Memory B cell (primary cell): ENCODE measurements around the gene PLPPR1.
"Not testable (repeated sequence)": the region's sequence is repeated elsewhere in the genome, so short reads cannot be mapped to it uniquely, and the experiment has no call there.

Experiments
- ATAC-seq: fragments of 150-1000 bp; cut with Tn5 transposase; 2 replicates; pipeline ENCODE4 v1.10.0; 2021; ENCODE audit warnings: low read depth, mild to moderate bottlenecking, moderate library complexity
- DNase-seq, 2 donors: peaks; one replicate each; pipeline ENCODE4 v3.0.0; 2022; ENCODE audit warnings: low spot score in 2 of 2
- H3K27ac Mint-ChIP-seq: one replicate; pipeline ENCODE4 v1.8.0; 2022; ENCODE audit warnings: mild to moderate bottlenecking, moderate library complexity, mixed read lengths
- H3K27me3 Mint-ChIP-seq: one replicate; pipeline ENCODE4 v1.8.0; 2022; ENCODE audit warnings: mixed read lengths
- H3K36me3 Mint-ChIP-seq: one replicate; pipeline ENCODE4 v1.8.0; 2022; ENCODE audit warnings: mild to moderate bottlenecking, mixed read lengths
- H3K4me1 Mint-ChIP-seq: one replicate; pipeline ENCODE4 v1.8.0; 2022; ENCODE audit warnings: mixed read lengths
- H3K4me3 Mint-ChIP-seq: one replicate; pipeline ENCODE4 v1.8.0; 2022; ENCODE audit warnings: mild to moderate bottlenecking, moderate library complexity, mixed read lengths
- H3K9me3 Mint-ChIP-seq: one replicate; pipeline ENCODE4 v1.8.0; 2022; ENCODE audit warnings: mixed read lengths

PLPPR1 gene

DNA sequence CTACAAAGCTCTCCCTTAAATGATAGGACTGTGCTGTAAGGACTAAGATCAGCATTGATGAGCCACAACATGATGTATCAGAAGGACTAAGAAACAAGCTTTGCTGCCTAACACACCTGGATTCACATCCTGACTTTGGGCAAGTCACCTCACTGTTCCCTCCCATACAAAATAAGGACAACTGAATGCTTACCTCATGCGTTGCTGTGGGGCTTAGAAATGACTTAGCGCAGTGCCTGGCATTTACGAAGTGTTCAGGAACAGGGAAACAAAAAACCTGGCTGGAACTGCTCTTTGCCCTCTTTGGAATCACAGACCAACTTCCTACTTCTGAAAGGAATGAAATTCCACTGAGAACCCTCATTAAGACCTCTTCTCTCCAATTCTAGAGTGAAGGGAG, 242.6 kb downstream of the PLPPR1 start:
- Mint-ChIP-seq H3K27ac (no peak overlapping the region), H3K36me3 (no peaks in the 10 kb centered on the region), H3K4me1 (peaks cover 17% of the 10 kb centered on the region), H3K9me3 (no peaks in the 10 kb centered on the region), H3K4me3 (no peak overlapping the region), H3K27me3 (no peaks in the 10 kb centered on the region)
- ATAC-seq (no peak), DNase-seq (no peak)

- ATAC-seq (no peak), DNase-seq (no peak)
- H3K4me3 Mint-ChIP-seq, result peak overlapping the region; percentile 15
- peaks cover 4% of the 10 kb centered on the region for H3K9me3 Mint-ChIP-seq
- peaks cover 12% of the 10 kb centered on the region for H3K4me1 Mint-ChIP-seq
- peak overlapping the region; percentile 48 for H3K27ac Mint-ChIP-seq
- peaks cover 3% of the 10 kb centered on the region for H3K27me3 Mint-ChIP-seq
- no peaks in the 10 kb centered on the region for H3K36me3 Mint-ChIP-seq
Measured at GRCh38 chr9:101274971-101275768, 246.6 kb downstream of the PLPPR1 start.

GRCh38 chr9:101275769-101276250, 247.3 kb downstream of the PLPPR1 start:
- no peak for DNase-seq
- Mint-ChIP-seq H3K27ac (no peak overlapping the region), H3K9me3 (peaks cover 4% of the 10 kb centered on the region), H3K4me3 (no peak overlapping the region), H3K4me1 (peaks cover 12% of the 10 kb centered on the region), H3K36me3 (no peaks in the 10 kb centered on the region), H3K27me3 (peaks cover 3% of the 10 kb centered on the region)
- no peak for ATAC-seq

- not testable (repeated sequence) for H3K36me3 Mint-ChIP-seq, H3K27ac Mint-ChIP-seq, H3K4me3 Mint-ChIP-seq, ATAC-seq, H3K4me1 Mint-ChIP-seq, DNase-seq, H3K27me3 Mint-ChIP-seq, H3K9me3 Mint-ChIP-seq
Measured at GRCh38 chr9:101291043-101291442, 262.5 kb downstream of the PLPPR1 start.

DNA sequence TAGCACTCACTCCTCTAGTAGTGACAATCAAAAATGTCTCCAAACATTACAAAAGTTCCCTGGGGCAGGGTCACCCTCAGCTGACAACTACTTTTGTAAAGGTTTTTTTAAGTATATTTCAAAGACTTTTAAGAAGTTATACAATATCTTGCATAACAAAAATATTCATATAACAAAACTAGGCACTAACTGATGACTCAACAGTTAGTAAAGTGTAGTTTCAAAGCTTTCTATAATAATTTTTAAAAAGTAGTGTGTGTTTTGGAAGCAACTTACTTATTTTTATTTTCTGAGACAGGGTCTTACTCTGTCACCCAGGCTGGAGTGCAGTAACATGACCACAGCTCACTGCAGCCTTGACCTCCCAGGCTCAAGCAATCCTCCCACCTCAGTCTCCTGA, 271.4 kb downstream of the PLPPR1 start:
- H3K27me3 Mint-ChIP-seq, result no peaks in the 10 kb centered on the region
- DNase-seq (no peak), ATAC-seq (no peak)
- H3K36me3 Mint-ChIP-seq, result no peaks in the 10 kb centered on the region
- no peak overlapping the region for H3K27ac Mint-ChIP-seq
- H3K4me3 Mint-ChIP-seq, result no peak overlapping the region
- no peaks in the 10 kb centered on the region for H3K9me3 Mint-ChIP-seq
- no peaks in the 10 kb centered on the region for H3K4me1 Mint-ChIP-seq

DNA sequence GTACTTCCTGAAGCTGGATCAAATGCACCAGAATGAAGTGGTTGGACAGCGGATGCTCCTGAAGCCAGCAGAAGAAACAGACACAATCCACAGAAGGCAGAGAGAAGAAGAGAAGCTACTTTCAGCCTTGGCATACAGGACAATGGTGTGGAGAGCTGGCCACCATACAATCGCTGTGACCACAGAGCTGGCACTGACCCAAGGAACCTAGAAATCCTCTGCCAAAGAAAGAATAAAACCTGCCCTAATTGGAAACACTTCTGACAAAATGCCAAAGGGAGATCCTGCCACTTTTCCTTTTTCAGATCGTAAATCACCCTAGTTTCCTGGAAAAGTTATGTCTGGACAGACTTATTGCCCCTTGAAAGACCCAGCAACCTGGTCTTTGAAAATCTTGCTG, 278.5 kb downstream of the PLPPR1 start:
- no peak overlapping the region for H3K4me3 Mint-ChIP-seq
- H3K9me3 Mint-ChIP-seq, result no peaks in the 10 kb centered on the region
- ATAC-seq, result no peak
- no peaks in the 10 kb centered on the region for H3K36me3 Mint-ChIP-seq
- no peak overlapping the region for H3K27ac Mint-ChIP-seq
- DNase-seq, result no peak
- peaks cover 7% of the 10 kb centered on the region for H3K27me3 Mint-ChIP-seq
- H3K4me1 Mint-ChIP-seq, result no peaks in the 10 kb centered on the region

DNA sequence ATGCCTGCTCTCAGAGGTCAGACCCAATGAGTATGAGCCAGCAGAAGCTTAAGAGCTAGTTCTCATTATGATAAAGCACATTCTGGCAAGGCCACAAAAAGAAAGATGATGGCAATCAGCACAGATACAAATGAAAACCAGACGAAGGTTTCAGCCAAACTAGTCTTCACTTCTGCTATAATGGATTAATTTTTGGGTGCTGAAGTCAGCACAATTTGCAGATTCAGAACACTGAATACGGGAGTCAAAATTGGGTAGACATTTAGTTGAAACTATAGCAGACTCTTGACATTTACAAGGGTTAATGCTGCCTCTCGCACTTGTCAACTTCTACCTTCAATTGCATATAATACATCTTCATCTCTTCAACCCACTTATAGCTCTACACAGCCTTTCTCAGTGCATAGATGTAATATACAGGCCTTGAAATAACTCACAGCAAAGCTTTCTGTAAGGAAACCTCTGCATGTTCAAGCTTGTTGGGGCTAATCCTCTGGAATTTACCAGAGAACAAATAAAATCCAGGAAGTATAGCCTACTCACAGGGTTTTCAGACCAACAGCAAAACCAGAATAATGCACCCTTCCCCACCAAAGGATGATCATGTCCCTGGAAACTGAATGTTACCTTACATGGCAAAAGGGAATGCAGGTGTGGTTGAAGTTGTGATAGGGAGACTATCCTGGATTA, 279.1 kb downstream of the PLPPR1 start:
- H3K4me1 Mint-ChIP-seq, result no peaks in the 10 kb centered on the region
- H3K27me3 Mint-ChIP-seq, result peaks cover 7% of the 10 kb centered on the region
- H3K36me3 Mint-ChIP-seq, result no peaks in the 10 kb centered on the region
- no peak overlapping the region for H3K4me3 Mint-ChIP-seq
- DNase-seq, result no peak
- no peak overlapping the region for H3K27ac Mint-ChIP-seq
- H3K9me3 Mint-ChIP-seq, result no peaks in the 10 kb centered on the region
- no peak for ATAC-seq

GRCh38 chr9:101309139-101309538, 280.6 kb downstream of the PLPPR1 start:
- Mint-ChIP-seq H3K4me3 (no peak overlapping the region), H3K36me3 (no peaks in the 10 kb centered on the region), H3K9me3 (no peaks in the 10 kb centered on the region), H3K27ac (no peak overlapping the region), H3K4me1 (no peaks in the 10 kb centered on the region), H3K27me3 (peaks cover 7% of the 10 kb centered on the region)
- ATAC-seq, result no peak
- DNase-seq, result no peak

DNA sequence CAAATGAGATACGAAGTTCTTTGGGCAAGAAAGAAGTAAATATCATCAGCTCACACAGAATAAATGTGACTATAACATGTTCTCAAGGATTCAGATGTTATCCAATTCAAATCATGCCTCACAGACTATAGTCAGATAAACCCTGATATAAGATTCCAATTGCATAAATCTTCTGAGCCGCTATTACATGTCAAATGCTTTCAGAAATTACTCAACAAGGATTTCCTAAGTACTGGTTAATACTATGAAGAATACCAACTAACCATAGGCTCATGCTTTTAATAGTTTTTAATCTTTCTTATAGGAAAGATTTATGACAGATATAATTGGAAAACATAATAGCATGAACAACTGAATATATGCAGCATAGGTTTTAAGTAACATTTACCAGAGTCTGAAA, 282.7 kb downstream of the PLPPR1 start:
- no peaks in the 10 kb centered on the region for H3K4me1 Mint-ChIP-seq
- peaks cover 7% of the 10 kb centered on the region for H3K27me3 Mint-ChIP-seq

DNA sequence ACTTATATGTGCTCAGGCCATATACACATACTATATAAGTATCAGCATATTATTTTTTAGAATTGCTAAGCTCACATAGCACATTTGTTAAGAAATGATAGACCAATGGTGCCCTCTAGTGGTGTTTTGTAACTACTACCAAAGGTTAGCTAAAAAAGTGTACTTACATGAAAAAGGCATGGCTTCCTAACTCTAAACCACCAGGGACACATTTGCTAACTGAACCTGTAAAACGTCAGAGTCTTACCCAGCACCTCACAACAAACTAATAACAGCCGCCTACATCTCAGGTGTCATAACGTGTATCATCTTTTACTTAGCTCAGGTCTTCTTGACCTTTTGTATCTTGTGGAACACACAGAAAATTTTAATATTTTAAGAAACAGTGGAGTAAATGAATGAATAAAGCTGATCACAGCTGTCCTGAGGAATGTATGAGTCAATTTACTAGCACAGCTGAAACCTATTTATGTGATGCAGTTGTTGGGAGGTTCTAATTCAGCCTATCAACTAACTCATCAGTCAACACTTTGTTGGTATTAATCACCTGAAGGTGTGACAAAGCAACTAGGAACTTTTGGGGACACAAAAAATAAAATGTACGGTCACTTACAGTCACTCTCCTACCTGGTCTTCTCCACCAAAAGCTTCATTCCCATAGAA, 283.4 kb downstream of the PLPPR1 start:
- ATAC-seq (peak; percentile 64), DNase-seq (peak in 1 of 2 donors; percentile 50)
- no peak overlapping the region for H3K4me3 Mint-ChIP-seq
- H3K27ac Mint-ChIP-seq, result no peak overlapping the region
- H3K4me1 Mint-ChIP-seq, result no peaks in the 10 kb centered on the region
- no peaks in the 10 kb centered on the region for H3K36me3 Mint-ChIP-seq
- no peaks in the 10 kb centered on the region for H3K9me3 Mint-ChIP-seq
- peaks cover 6% of the 10 kb centered on the region for H3K27me3 Mint-ChIP-seq

More for the DNA sequence above, 282.7 kb downstream of the PLPPR1 start:
- Mint-ChIP-seq H3K4me3 (no peak overlapping the region), H3K36me3 (no peaks in the 10 kb centered on the region), H3K27ac (no peak overlapping the region), H3K9me3 (no peaks in the 10 kb centered on the region)
- no peak for DNase-seq
- ATAC-seq, result no peak

- Mint-ChIP-seq H3K9me3 (no peaks in the 10 kb centered on the region), H3K4me1 (no peaks in the 10 kb centered on the region), H3K4me3 (no peak overlapping the region), H3K27ac (no peak overlapping the region), H3K27me3 (peaks cover 6% of the 10 kb centered on the region), H3K36me3 (no peaks in the 10 kb centered on the region)
- DNase-seq (no peak), ATAC-seq (no peak)
Measured at GRCh38 chr9:101312661-101313060, 284.1 kb downstream of the PLPPR1 start.

DNA sequence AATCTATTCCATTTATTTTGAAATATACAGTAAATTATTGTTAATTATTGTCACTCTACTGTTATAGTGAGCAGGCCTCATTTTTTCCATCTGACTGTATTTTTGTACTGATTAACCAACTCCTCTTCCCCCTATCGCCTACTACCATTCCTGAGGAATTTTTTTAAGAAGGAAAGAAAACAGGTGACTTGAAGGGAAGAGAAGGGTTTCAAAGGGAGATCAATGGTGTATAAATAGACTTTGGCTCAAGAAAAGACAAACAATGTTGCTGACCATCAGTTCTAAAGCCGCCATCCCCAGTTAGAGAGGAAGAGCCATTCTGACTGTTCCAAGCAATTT, 286.6 kb downstream of the PLPPR1 start:
- ATAC-seq (no peak), DNase-seq (no peak)
- H3K27me3 Mint-ChIP-seq, result peaks cover 4% of the 10 kb centered on the region
- H3K4me1 Mint-ChIP-seq, result no peaks in the 10 kb centered on the region
- H3K4me3 Mint-ChIP-seq, result no peak overlapping the region
- no peaks in the 10 kb centered on the region for H3K9me3 Mint-ChIP-seq
- H3K27ac Mint-ChIP-seq, result no peak overlapping the region
- no peaks in the 10 kb centered on the region for H3K36me3 Mint-ChIP-seq

- Mint-ChIP-seq H3K9me3 (no peaks in the 10 kb centered on the region), H3K4me1 (no peaks in the 10 kb centered on the region), H3K36me3 (no peaks in the 10 kb centered on the region), H3K4me3 (no peak overlapping the region), H3K27me3 (peaks cover 10% of the 10 kb centered on the region), H3K27ac (no peak overlapping the region)
- ATAC-seq (no peak), DNase-seq (no peak)
Measured at GRCh38 chr9:101317735-101318134, 289.2 kb downstream of the PLPPR1 start.

DNA sequence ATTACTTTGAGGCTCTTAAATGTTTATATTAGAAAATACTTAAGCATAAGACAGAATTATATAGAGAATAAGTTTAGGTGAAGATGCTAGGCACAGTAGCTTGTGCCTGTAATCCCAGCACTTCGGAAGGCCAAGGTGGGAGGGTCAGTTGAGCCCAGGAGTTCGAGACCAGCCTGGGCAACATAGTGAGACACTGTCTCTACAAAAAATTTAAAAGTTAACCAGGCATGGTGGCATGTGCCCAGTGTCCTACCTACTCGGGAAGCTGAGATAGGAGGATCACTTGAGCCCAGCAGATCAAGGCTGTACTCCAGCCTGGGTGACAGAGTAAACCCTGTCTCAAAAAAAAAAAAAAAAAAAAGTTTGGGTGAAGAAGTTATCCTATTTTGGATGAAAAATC, 294.6 kb downstream of the PLPPR1 start:
- Mint-ChIP-seq H3K27ac (no peak overlapping the region), H3K4me3 (no peak overlapping the region), H3K27me3 (peaks cover 8% of the 10 kb centered on the region), H3K9me3 (peaks cover 7% of the 10 kb centered on the region), H3K36me3 (no peaks in the 10 kb centered on the region), H3K4me1 (no peaks in the 10 kb centered on the region)
- DNase-seq (no peak), ATAC-seq (no peak)
